Muscle of arm (tissue), 12 donors: ENCODE results near the gene GUCA2A. TPM values are rescaled to one million over a fixed set of nuclear protein-coding genes. Genes with fewer than 3 reads are reported as not detected.

Source experiments
- DNase-seq: peaks from one replicate; pipeline ENCODE4 v3.0.0-alpha.2; 2013
- polyA plus RNA-seq, 12 donors: library from polyadenylated mRNA; unstranded; fragments of 120-200 nt; gene quantifications; one replicate each; pipeline ENCODE4 v1.2.1, GENCODE V29; 2013; ENCODE audit not compliant: insufficient read length in 12 of 12

The GUCA2A gene
- polyA plus RNA-seq, 12 donors, result 0.61 to 33.9 TPM; not detected in 10

DNA sequence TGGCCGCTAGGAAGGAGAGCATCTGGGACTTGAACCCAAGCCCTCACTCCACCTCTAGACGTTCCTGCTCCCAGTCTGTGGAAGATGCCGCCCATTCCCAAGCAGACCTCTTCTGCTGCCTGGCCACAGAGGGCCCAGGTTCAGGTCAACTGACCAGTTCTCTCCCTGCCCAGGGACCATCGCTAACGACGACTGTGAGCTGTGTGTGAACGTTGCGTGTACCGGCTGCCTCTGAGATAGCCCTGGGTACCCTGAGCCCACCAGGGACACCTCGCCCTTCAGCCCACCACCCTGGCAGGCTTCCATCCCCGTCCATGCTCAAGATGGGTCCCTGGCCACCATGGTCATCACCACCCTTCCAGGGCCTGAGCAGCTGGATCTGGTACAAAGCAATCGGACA lies 9.2 kb downstream of the GUCA2A start:
- DNase-seq, result no peak

DNA sequence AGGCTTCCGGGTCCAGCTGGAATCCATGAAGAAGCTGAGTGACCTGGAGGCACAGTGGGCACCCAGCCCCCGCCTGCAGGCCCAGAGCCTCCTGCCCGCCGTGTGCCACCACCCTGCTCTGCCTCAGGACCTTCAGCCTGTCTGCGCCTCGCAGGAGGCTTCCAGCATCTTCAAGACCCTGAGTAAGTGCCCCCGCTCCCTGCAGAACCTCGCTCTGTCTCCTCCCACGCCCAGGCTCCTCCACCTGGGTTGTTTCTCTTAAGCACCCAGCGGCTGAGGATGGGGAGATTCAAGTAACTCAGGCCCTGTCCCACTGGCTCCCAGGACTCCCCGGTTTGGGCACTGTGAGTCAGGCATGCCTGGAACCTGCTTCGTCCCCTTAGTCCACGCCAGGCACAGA lies 9.9 kb downstream of the GUCA2A start:
- DNase-seq, result no peak

DNA sequence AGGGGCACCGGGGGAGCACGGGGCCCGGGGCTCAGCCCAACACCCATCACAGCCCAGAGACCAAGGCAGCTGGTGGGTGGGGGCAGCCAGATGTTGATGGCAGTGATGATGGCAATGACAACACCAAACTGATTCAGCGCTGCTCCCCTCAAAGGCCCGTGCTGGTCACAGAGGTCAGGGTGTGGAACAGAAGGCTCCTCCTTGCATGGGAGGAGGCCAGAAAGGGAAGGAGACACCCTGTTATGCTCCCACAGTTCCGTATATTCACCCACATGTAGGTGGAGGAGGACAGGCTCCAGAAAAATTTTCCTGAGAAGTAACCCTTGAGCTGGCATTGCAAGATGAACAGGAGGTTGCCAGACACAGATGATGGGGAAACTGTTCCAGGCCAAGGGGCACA lies 10.9 kb downstream of the GUCA2A start:
- DNase-seq, result no peak

DNA sequence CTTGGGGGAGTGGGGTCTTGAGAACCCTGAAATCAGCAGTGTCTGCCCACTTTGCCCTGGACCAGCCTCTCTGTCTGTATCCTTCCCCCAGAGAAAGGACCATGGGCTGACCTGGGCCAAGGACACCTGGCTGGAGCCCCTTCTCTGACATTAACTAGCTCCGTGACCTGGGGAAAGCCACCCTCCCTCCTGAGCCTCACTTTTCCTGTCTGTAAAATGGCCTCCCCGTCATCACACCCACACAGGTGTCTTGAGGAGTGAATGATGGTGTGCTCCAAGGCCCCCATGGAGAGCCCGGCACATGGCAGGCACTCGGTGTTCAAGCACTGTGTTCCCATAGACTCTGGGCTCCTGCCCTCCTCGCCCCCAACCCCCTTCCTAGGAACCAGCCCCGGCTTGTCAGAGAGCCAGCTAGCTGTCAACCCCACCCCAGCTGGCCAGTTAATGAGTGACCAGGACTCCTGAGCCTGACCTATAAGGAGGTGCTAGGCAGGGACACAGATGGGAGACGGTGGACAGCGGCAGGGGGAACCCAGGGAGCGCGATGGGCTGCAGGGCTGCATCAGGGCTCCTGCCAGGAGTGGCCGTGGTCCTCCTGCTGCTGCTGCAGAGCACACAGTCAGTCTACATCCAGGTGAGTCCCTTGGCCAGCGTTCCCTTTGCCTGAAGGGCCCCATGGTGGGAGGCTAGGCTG lies 11.5 kb downstream of the GUCA2A start, which contains the start of gene GUCA2B:
GUCA2B (plus strand) TSS at position 504 of the 694 bp plus-strand sequence; CDS start at position 545, 41 bp downstream.
- no peak for DNase-seq

DNA sequence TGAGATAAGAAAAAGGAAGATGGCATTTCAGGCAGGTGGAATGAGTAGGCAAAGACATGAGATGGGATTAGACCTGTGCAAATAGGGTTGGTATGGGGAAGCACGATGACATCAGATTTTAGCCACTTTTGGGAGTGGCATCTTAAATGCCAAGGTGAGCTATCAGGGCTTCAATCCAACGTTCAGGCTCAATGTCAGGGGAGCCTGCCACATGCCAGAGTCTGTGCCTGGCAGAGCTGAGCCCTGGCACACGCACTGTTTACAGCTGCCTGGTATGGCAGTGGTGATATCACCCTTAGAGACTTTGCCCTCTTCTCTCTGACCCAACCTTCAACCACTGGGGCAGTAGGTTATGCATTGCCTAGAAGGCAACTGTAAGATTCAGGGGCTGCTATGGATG lies 12.4 kb downstream of the GUCA2A start:
- DNase-seq, result no peak

DNA sequence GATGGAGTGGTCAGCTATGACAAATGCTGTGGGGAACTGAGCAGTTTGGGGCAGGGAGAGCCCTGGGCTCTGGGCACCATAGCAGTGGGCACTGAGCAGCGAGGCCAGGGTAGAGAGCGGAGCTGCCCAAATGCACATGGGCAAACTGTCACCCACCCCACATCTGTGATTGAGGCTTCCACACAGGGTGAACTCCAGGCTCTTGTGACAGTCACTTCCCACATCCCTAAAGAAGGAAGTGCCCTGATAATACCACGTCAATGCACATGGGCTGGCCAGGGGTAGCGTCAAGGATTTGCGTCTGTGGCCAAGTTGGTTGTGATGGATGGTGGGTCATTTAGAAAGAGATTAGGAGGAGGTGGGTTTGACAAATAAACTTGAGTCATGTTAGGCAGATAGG lies 13.9 kb downstream of the GUCA2A start:
- no peak for DNase-seq

DNA sequence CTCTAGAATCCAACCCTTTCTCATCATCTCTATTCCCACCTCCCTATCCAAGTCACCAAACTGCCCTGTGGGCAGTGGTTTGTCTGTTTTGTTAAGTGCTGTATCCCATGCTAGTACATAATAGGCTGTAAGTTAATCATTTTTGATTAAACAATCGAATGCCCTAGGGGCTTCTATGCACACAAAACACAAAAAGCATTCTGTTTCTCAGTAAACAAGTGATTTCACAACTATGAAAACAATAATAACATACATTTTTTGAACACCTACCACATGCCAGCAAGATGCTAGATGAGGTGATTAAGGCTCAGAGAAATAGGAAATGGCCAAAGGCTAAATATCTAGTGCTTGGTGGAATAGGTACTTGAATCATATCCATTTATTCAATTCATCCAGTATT lies 16.4 kb downstream of the GUCA2A start:
- no peak for DNase-seq

DNA sequence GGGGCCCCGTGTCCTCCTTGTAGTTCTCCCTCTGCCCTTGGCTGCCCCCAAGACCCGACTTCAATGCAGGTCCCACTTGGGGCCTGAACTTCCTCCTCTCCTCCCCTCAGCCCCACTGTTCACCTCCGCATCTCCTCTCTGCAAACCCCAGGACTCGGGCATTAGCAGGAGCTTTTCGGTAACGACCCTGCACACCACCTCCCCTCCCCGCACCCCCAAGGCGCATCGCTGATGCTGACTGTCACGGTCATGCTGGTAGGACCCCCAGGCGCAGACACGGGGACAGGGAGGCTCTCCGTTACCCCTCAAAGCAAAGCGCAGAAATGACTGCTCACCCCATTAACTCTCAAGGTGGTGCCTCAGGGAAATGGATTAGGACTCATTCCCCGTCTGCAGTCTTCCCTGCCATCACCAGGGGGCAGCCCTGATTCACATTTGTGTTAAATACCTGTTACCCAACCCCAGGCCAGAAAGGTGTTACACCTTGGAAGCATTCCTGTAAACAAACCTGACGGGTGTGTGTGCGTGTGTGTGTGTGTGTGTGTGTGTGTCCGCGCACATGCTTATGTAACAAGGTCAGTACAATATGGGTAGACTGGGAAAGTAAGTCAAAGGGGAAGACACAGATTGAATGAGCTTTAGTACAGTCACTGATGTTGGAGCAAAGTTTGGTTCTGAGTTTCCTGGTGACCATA lies 17.8 kb downstream of the GUCA2A start:
- no peak for DNase-seq

DNA sequence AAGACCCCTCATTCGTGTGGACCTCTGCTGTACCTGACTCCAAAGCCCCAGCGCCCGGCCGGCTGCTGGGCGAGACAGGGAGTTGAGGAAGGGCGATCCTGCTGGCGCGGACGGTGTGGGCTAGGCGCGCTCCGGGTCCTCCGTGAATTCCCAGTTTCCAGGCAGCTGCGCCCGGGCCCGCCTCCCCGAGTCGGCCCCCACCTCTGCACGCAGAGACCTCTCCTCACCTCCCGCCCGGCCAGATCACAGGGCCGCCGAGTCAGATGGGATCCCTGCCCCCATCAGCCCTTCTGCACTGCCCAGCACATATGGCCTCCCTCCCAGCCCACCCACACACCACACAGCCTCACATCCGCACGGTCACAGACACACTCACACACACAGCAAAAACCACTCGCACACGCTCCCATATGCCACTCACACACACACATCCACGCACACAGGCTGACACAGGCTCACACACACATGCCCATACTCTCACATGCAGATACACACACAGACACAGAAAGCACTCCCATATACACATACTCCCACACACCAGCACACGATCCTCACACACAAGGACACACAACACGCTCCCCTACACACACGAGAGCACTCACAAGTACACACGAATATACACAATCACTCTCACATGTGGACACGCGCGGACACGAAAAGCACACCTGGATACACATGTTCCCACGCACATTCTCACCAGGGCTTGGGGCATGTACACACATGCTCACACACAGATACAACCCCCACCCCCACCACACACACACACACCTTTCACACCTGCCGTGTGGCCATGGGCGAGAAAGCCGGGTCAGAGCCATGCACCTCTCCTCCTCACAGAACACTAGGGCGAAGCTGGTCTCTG lies 18.6 kb downstream of the GUCA2A start:
- DNase-seq, result no peak

DNA sequence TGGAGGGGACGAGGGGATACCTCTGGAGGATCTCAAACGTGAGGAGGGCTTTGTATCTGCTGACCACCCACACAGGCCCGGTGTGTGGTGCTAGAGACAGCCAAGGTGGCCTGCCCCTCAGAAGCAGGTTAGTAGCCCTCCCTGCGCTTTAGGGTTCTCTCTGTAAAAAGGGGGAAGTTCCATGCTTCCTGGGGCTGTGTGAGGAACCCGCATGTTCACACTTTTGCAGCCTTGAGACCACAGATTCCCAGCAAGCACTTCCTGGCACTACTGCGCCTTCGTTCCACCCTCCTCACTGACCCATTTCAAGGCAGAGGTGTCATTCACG lies 19.2 kb downstream of the GUCA2A start:
- DNase-seq, result no peak

DNA sequence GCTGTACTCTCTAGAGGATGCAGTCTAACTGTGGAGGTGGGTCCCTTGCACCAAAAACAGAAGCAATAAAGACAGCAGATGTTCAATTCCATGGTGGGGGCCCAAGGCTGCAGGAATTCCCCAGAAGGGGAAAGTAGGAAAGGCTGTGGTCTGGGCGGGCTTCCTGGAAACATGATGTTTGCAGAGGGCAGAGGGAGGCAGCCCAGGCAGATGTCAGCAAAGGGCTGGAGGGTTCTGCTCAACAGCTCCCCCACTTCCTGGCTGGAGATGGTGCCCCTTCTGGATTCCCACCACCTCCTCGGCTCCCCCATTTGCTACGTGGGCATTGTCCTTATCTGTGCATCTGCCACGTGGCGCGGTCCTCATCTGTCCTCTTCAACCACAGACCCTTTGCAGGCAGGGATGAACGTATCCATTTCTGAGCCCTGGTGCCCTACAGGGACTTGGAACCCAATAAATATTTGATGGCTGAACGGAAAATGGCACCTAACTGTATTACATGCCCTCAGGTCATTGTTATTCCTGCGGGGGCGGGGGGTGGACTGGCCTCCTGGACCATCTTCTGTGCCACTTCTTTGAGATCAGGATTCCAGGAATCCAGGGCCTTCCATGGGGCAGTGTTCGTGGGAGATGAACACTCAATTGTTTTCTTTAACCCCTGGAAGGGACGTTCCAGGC lies 19.7 kb downstream of the GUCA2A start:
- no peak for DNase-seq

DNA sequence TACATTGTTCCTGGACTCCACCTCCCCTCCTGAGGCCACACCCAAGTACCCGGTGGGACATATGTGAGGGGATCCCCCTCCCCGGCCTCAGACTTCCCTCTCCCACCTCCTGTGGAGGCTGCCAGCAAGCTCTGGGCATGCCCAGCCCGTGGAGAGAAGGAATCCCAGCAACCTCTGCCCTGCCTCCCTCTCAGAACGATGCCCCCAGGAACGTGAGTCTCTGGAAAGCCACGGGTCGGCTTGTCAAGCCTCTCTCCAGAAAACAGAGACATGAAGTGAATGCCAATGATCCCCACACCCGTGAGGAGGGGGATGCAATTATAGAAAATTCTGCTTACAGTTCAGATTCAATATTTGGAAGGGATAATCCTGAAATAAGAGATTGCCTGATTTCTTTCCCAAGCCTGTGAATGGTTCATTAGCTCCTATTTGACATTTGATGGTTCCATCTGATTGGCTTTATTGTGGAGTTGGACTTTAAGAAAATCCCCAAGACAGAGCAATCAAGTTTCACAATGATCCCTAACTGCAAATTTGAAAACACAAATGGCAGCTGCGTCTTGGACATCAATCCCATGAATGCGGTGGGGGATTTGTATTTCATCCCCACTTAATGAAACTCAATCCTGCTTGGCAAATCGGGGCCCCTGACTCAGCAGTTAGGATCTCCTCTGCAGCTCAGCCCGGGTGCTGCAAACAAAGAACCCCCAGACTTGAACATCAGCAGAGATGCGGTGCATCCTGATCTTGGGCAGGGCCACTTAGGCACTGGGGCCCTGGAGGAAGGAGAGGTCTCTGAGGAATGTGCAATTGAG lies 20.4 kb downstream of the GUCA2A start:
- DNase-seq, result no peak

DNA sequence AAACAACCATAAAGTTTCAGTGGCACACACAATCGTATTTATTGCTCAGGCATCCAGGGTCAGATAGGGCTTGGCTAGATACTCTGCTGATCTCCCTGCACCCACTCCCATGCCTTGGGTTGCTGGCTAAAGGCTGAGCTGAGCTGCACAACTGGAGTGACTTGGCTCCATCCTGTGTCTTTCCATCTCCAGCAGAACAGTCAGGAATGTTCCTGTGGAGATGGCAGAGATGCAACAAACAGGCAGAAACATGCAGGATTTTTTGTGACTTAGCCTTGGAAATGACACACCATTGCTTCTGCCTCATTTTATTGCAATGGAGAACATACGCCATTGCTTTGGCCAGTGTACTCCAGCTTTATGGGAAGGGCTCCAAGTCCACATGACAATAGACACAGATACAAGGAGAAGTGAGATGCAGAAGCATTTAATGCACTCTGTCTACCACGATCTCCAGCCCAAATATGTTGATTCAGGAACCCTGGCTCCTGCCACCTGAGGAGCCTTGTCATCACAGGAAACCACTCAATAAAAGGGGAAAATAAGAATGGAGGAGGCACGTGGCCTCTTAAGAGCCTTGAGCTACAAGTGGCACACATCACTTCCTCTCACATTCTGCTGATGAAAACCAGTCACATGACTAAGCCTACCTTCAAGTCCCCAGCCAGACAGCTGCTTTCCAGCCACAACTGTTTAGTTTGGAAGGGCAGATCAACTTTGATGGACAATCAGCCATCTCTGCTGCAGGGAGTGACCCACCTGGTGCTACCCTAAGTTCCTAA lies 21.5 kb downstream of the GUCA2A start:
- DNase-seq, result no peak

DNA sequence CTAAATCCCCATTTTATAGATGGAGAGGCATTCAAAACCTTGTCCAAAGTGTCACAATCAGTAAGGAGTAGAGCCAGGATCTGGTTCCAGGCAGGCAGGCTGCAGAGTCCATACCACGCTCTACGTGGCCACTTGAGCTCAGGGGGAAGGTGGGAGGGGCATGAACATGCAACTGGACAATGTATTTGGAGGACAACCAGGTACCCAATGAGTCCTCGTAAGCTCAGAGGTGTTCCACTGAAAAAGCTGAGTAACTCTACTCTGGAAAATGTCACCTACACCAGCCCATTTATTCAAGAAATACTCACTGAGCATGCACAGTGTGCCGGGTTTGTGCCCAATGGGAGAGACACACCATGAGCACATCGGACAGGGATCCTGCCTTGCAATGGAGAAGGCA lies 22.6 kb downstream of the GUCA2A start:
- DNase-seq, result no peak

DNA sequence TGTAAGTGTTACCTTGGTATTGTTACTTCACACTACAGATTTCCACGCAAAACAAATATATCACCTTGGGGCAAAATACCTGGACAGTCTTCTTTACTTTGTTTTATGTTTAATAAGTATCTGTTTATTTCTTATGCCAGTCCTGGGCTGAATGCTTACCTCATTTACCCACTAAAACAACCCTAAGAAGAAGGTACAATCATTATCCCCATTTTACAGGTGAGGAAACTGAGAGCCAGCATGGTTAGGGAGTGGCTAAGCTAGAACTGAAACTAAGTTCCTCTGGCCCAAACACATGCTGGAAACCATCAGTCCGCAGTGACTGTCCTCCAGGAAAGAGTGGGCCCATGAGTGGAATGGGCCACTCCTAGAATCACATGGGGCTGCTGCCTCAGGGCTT lies 24.4 kb downstream of the GUCA2A start:
- no peak for DNase-seq

DNA sequence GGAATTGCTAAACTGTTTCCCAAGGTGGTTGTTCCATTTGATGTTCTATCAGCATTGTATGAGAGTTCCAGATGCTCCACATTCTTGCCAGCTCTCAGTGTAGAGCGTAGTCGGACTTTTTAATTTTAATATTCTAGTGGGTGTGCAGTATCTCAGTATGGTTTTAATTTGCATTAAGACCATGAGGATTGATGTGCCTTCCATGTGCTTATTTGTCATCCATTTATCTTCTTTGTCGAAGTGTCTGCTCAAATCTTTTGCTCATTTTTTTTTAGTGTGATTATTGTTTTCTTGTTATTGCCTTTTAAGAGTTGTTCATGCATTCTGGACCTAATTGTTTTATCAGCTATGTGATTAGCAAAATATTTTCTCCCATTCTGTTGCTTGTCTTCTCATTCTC lies 25.1 kb downstream of the GUCA2A start:
- no peak for DNase-seq

DNA sequence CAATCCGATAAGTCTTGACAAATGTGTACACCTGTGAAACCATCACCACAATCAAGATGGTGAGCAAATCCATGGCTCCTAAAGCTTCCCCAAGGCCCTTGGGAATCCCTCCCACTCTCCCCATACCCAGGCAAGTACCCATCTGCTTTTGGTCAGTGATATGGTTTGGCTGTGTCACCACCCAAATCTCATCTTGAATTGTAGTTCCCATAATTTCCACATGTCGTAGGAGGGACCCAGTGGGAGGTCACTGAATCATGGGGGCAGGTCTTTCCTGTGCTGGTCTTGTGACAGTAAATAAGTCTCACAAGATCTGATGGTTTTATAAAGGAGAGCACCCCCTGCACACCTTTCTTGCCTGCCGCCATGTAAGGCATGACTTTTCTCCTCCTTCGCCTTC lies 26.0 kb downstream of the GUCA2A start:
- DNase-seq, result no peak

DNA sequence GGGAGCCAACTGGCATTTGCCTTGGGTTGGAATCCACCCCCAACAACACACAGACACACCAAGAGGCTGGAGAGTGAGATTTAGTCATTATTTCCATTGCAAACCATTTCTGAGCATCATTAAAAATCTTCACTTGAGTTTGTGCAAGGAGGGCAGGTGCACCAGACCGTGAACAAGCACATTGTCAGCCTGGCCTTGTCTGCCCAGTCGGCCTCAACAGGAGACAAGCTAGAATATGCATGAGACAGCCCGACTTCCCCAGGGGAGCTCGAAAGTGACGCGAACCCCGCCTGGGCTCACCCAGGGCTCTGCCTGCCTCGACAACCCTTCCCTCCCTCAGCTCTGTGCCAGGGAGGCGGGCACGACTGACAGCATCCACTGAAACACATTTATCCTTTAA lies 26.8 kb downstream of the GUCA2A start:
- no peak for DNase-seq

DNA sequence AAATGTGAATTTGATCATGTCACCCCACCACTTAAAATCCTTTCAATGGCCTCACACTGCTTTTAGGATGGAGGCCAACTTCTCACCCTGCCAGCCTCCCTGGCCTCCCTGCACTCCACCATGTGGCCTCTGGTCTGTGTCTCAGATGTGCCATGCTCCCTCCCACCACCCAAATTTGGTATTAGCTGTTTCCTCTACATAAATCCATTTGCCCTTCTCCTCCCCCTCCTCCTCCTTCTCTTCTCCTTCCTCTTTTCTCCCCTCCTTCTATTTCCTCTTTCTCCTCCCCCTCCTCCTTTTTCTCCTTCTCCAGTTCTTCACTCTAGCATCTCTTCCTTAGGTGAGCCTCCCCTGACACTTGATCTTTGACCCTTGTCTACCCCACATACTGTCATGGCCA lies 28.1 kb downstream of the GUCA2A start:
- DNase-seq, result no peak

DNA sequence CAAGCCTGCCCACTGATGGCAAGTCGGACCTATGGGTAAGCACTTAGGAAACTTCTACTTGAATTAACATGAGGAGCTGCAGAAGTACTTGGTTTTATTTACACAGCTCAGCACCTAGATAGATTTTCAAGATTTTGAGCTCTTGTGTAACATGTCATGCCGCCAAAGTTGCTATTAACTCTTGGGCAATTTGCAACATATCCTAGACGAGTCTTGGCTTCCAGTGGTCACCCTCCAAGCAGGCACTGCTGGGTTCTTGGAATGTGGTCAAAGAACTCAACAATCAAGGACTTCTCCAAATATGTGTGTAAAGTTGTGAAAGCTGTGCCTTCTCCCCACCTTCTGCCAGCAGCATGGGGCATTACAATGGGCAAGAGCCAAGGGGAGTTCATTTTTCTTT lies 29.1 kb downstream of the GUCA2A start:
- DNase-seq, result no peak
